ENCODE results near the gene POLH. TPM values are rescaled to one million over a fixed set of nuclear protein-coding genes. Genes with fewer than 3 reads are reported as not detected.
A peak's percentile ranks its signal among the peaks of the same experiment; 100 is the strongest.

Gene POLH
- total RNA-seq, 6 experiments from 2014 or later: 5.1 to 9.3 (median 6.8) TPM

GRCh38 chr6:43600595-43600994 is 24.6 kb downstream of the POLH start:
- ATAC-seq (no peak), DNase-seq (no peak)
- H3K9me3 ChIP-seq: no peaks in the 10 kb centered on the region
- TF ChIP-seq CTCF (IDR thresholded peaks at IDR 0.05) (no peak), POLR2A (IDR thresholded peaks at IDR 0.05) (no peak)
- WGBS (ENCODE audit: insufficient coverage, low coverage, low lambda C conversion rate, missing lambda C conversion rate): 96% methylated on average over 2 of the region's 2 CpGs
- intact Hi-C loops (cut with DNase I): no loop called here
- H3K27me3 ChIP-seq: no peaks in the 10 kb centered on the region
- H3K4me3 ChIP-seq: no peak overlapping the region
- H3K27ac ChIP-seq: no peak overlapping the region
- peaks cover 0 to 25% (median 3%) of the 10 kb centered on the region in 4 donors for H3K36me3 ChIP-seq
- H3K4me1 ChIP-seq: no peaks in the 10 kb centered on the region

- DNase-seq: no peak
- no peaks in the 10 kb centered on the region for H3K9me3 ChIP-seq
- no peaks in the 10 kb centered on the region for H3K27me3 ChIP-seq
- no peak overlapping the region for H3K27ac ChIP-seq
- peaks cover 0 to 30% (median 2%) of the 10 kb centered on the region in 4 donors for H3K36me3 ChIP-seq
- no peaks in the 10 kb centered on the region for H3K4me1 ChIP-seq
- ATAC-seq: no peak
- H3K4me3 ChIP-seq: no peak overlapping the region
- intact Hi-C loops (cut with DNase I): no loop called here
- 100% methylated on average over 1 of the region's 2 CpGs for WGBS (ENCODE audit: insufficient coverage, low coverage, low lambda C conversion rate, missing lambda C conversion rate)
- TF ChIP-seq CTCF (IDR thresholded peaks at IDR 0.05) (no peak), POLR2A (IDR thresholded peaks at IDR 0.05) (no peak)
These were observed 28.2 kb downstream of the POLH start for GRCh38 chr6:43604174-43604573.

- no peaks in the 10 kb centered on the region for H3K4me1 ChIP-seq
- DNase-seq (no peak), ATAC-seq (no peak)
- intact Hi-C loops (cut with DNase I): no loop called here
- H3K27ac ChIP-seq: no peak overlapping the region
- H3K9me3 ChIP-seq: no peaks in the 10 kb centered on the region
- no peak for TF ChIP-seq POLR2A (IDR thresholded peaks at IDR 0.05)
- no peak for TF ChIP-seq CTCF (IDR thresholded peaks at IDR 0.05)
- H3K36me3 ChIP-seq: peaks cover 0 to 36% (median 2%) of the 10 kb centered on the region in 4 donors
- WGBS (ENCODE audit: insufficient coverage, low coverage, low lambda C conversion rate, missing lambda C conversion rate): 95% methylated on average over 2 of the region's 2 CpGs
- H3K4me3 ChIP-seq: no peak overlapping the region
- no peaks in the 10 kb centered on the region for H3K27me3 ChIP-seq
These were observed 30.0 kb downstream of the POLH start for GRCh38 chr6:43606019-43606418.

- intact Hi-C loops (cut with DNase I): no loop called here
- 0% methylated on average over 5 of the region's 5 CpGs for WGBS (ENCODE audit: insufficient coverage, low coverage, low lambda C conversion rate, missing lambda C conversion rate)
- DNase-seq (peak in 2 of 3 donors; percentile 47 to 61), ATAC-seq (peak; percentile 73 to 90 (median 80))
- Histone ChIP-seq H3K4me3 (no peak overlapping the region), H3K9me3 (no peaks in the 10 kb centered on the region), H3K4me1 (no peaks in the 10 kb centered on the region), H3K36me3 (peaks cover 0 to 30% (median 6%) of the 10 kb centered on the region in 4 donors), H3K27ac (no peak overlapping the region), H3K27me3 (no peaks in the 10 kb centered on the region)
- peak; percentile 70 to 87 (median 82) for TF ChIP-seq CTCF (IDR thresholded peaks at IDR 0.05)
- TF ChIP-seq POLR2A (IDR thresholded peaks at IDR 0.05): no peak
These were observed 32.4 kb downstream of the POLH start for GRCh38 chr6:43608310-43608763.

GRCh38 chr6:43608807-43609206 is 32.8 kb downstream of the POLH start:
- ATAC-seq (no peak), DNase-seq (no peak)
- H3K9me3 ChIP-seq: no peaks in the 10 kb centered on the region
- no peak overlapping the region for H3K27ac ChIP-seq
- H3K4me1 ChIP-seq: no peaks in the 10 kb centered on the region
- H3K4me3 ChIP-seq: no peak overlapping the region
- H3K27me3 ChIP-seq: no peaks in the 10 kb centered on the region
- intact Hi-C loops (cut with DNase I): no loop called here
- H3K36me3 ChIP-seq: peaks cover 0 to 32% (median 7%) of the 10 kb centered on the region in 4 donors
- WGBS (ENCODE audit: insufficient coverage, low coverage, low lambda C conversion rate, missing lambda C conversion rate): 50% methylated on average over 1 of the region's 1 CpG
- no peak for TF ChIP-seq POLR2A (IDR thresholded peaks at IDR 0.05)
- no peak for TF ChIP-seq CTCF (IDR thresholded peaks at IDR 0.05)

Data from right lobe of liver (tissue), 6 donors.